Prostate gland (tissue), 2 donors: ENCODE data around the gene PATL2. TPM values are rescaled to one million over a fixed set of nuclear protein-coding genes. Genes with fewer than 3 reads are reported as not detected.
"Not testable (repeated sequence)": the region's sequence is repeated elsewhere in the genome, so short reads cannot be mapped to it uniquely, and the experiment has no call there.

Experiments
- DNase-seq: peaks from one replicate; pipeline ENCODE4 v3.0.0-alpha.2; 2019; ENCODE audit warnings: low spot score
- H3K27ac ChIP-seq, 2 donors: fragments of 200-600 bp; sonication (generic); 2 replicates each; pipeline ENCODE4 v1.5.1; 2017 to 2019
- H3K27me3 ChIP-seq: fragments of 200-600 bp; sonication (generic); replicated peaks from 2 replicates; pipeline ENCODE4 v1.5.1; 2019; ENCODE audit not compliant: insufficient read depth
- H3K36me3 ChIP-seq, 2 donors: fragments of 200-600 bp; sonication (generic); 1 replicate in 1 of 2; 2 replicates in 1 of 2; pipeline versions ENCODE4 v1.5.1 to v1.8.1; 2017 to 2019
- H3K4me1 ChIP-seq: fragments of 200-600 bp; sonication (generic); replicated peaks from 2 replicates; pipeline ENCODE4 v1.5.1; 2019
- H3K4me3 ChIP-seq, 2 donors: fragments of 200-600 bp; sonication (generic); 2 replicates each; pipeline ENCODE4 v1.5.1; 2017 to 2019
- H3K9me3 ChIP-seq: fragments of 200-600 bp; sonication (generic); 2 replicates; pipeline ENCODE4 v1.5.1; 2017
- POLR2A ChIP-seq: fragments of 450-650 bp; IDR thresholded peaks from one replicate; pipeline ENCODE4 v1.6.1; 2016; ENCODE audit warnings: antibody characterized with exemption, mild to moderate bottlenecking
- POLR2AphosphoS5 ChIP-seq: sonication (generic); formaldehyde crosslinking; IDR thresholded peaks from one replicate; pipeline ENCODE4 v1.6.1; 2017; ENCODE audit warnings: antibody characterized with exemption
- WGBS: methylation state at CpG from one replicate; pipeline ENCODE4 v1.1.5; 2018; 5-methylcytosine and 5-hydroxymethylcytosine counted together
- intact Hi-C: fragments of 100-400 bp; cut with DNase I; formaldehyde crosslinking; loops from one replicate; pipeline ENCODE4 v1.14.2; 2022
- total RNA-seq, 2 donors: library from RNA; depleted of rRNA; stranded (reverse); fragments of >200 nt; gene quantifications; one replicate each; pipeline ENCODE4 v1.1.0, GENCODE V29; 2016
- TF ChIP-seq, protein P1 (sequence below), 4 experiments: fragments of 200-600 bp in 2 of 4; fragments of 450-650 bp in 2 of 4; sonication (generic) in 2 of 4; IDR thresholded peaks; 1 replicate in 3 of 4; 2 replicates in 1 of 4; pipeline ENCODE4 v1.5.1; 2016 to 2019; ENCODE audit warnings: antibody characterized with exemption in 4 of 4, mild to moderate bottlenecking in 2 of 4, moderate library complexity in 2 of 4

The PATL2 gene
- total RNA-seq, 2 donors from 2014 or later: 0.77 to 1.2 TPM

DNA sequence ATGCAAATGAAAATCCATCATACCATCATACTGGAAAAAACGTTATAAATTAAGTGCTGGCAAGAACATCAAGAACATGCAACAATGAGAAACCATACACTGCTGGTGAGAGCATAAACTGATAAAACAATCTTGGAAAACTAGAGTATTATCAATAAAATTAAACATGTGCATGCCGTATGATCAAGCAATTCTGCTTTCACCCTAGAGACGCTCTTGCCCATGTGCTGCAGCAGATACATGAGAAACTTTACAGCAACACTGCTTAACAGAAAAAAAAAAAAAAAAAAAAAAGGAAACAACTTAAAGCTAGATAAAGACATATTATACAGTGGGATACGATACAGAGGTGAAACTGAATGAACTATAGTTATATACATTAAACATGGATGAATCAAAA lies 69.5 kb downstream of the PATL2 start:
- Histone ChIP-seq H3K4me3 (no peak overlapping the region), H3K36me3 (peaks cover 0 to 2% of the 10 kb centered on the region in 2 donors), H3K4me1 (no peaks in the 10 kb centered on the region), H3K27me3 (no peaks in the 10 kb centered on the region), H3K9me3 (no peaks in the 10 kb centered on the region), H3K27ac (no peak overlapping the region)
- intact Hi-C loops: no loop called here
- DNase-seq: no peak
- WGBS: 87% methylated on average over 4 of the region's 4 CpGs
- no peak for TF ChIP-seq POLR2AphosphoS5
- TF ChIP-seq, protein P1, sequence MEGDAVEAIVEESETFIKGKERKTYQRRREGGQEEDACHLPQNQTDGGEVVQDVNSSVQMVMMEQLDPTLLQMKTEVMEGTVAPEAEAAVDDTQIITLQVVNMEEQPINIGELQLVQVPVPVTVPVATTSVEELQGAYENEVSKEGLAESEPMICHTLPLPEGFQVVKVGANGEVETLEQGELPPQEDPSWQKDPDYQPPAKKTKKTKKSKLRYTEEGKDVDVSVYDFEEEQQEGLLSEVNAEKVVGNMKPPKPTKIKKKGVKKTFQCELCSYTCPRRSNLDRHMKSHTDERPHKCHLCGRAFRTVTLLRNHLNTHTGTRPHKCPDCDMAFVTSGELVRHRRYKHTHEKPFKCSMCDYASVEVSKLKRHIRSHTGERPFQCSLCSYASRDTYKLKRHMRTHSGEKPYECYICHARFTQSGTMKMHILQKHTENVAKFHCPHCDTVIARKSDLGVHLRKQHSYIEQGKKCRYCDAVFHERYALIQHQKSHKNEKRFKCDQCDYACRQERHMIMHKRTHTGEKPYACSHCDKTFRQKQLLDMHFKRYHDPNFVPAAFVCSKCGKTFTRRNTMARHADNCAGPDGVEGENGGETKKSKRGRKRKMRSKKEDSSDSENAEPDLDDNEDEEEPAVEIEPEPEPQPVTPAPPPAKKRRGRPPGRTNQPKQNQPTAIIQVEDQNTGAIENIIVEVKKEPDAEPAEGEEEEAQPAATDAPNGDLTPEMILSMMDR (IDR thresholded peaks at IDR 0.05): no peak
- TF ChIP-seq POLR2A: no peak

DNA sequence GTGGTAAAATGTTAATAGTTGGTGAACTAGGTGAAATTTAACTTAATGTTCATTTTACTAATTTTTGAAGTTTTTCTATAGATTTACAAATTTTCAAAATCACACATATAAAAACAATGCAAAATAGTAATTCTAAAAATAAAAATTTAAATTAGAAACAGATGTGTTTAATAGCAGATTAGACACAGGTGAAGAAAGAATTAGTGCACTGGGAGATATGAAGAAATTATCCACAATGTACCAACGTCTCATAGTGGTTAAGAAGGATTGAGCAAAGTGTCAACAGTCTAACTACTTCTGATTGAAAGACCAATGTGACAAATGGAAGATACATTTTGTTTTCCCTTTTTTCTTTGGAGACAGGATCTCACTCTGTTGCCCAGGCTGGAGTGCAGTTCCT lies 74.1 kb downstream of the PATL2 start:
- no peaks in the 10 kb centered on the region for H3K36me3 ChIP-seq
- H3K9me3 ChIP-seq: no peaks in the 10 kb centered on the region
- DNase-seq: no peak
- intact Hi-C loops: no loop called here
- H3K27me3 ChIP-seq: no peaks in the 10 kb centered on the region
- no peak overlapping the region for H3K4me3 ChIP-seq
- TF ChIP-seq POLR2A (no peak), POLR2AphosphoS5 (no peak)
- TF ChIP-seq, protein P1 (IDR thresholded peaks at IDR 0.05): no peak
- H3K27ac ChIP-seq: no peak overlapping the region
- WGBS: 91% methylated on average over 1 of the region's 1 CpG
- H3K4me1 ChIP-seq: no peaks in the 10 kb centered on the region

DNA sequence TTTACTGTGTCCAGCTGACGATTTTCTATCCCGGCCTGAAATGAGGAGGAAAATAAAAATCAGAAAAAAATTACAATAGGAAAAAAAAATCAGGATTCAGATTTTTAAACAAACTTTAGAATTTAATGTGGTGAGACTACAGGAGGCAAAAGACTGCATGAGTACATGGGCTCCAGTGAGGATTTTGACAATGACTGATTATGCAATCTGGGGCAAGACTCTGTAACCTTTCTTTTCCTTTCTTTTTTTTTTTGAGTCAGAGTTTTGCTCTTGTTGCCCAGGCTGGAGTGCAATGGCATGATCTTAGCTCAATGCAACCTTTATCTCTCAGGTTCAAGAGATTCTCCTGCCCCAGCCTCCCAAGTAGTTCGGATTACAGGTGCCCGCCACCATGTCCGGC lies 77.5 kb downstream of the PATL2 start:
- TF ChIP-seq, protein P1 (IDR thresholded peaks at IDR 0.05): no peak
- TF ChIP-seq POLR2AphosphoS5 (no peak), POLR2A (no peak)
- H3K36me3 ChIP-seq: no peaks in the 10 kb centered on the region

DNA sequence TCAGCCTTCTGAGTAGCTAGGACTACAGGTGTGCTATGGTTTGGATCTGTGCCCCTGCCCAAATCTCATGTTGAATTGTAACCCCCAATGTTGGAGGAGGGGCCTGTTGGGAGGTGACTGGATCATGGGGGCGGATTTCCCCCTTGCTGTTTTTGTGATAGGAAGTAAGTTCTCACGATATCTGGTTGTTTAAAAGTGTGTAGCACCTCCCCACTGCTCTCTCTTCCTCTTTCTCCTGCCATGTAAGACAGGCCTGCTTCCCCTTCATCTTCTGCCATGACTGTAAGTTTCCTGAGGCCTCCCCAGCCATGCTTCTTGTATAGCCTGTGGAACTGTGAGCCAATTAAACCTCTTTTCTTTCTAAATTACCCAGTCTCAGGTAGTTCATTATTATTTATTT lies 85.8 kb downstream of the PATL2 start:
- WGBS: 90% methylated on average over 2 of the region's 2 CpGs
- H3K36me3 ChIP-seq, H3K27ac ChIP-seq, H3K9me3 ChIP-seq, H3K27me3 ChIP-seq, DNase-seq, H3K4me3 ChIP-seq, H3K4me1 ChIP-seq, intact Hi-C loops: not testable (repeated sequence)

More for the DNA sequence above, 77.5 kb downstream of the PATL2 start:
- no peaks in the 10 kb centered on the region for H3K9me3 ChIP-seq
- no peak overlapping the region for H3K4me3 ChIP-seq
- intact Hi-C loops: no loop called here
- H3K27ac ChIP-seq: no peak overlapping the region
- H3K27me3 ChIP-seq: no peaks in the 10 kb centered on the region
- H3K4me1 ChIP-seq: no peaks in the 10 kb centered on the region
- DNase-seq: no peak
- 92% methylated on average over 5 of the region's 5 CpGs for WGBS

DNA sequence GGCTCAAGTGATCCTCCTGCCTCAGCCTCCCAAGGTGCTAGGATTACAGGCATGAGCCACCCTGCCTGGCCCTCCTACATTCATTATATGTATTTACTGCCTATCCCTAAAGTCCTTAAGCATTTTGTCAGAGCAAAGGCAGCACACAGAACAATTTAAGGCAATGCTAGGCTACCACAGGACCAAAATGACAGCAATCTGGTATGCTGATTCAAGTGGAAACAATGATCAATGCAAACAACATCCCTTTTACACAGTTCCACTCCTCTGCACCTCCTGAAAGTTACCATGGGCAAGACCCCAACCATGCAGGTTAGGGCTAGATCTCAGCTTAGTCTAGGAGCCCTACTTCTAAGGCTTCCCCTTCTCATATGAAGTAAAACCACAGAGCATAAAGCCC lies 87.9 kb downstream of the PATL2 start:
- no peak overlapping the region for H3K4me3 ChIP-seq
- no peak overlapping the region for H3K27ac ChIP-seq
- intact Hi-C loops: no loop called here
- no peak for DNase-seq
- H3K27me3 ChIP-seq: no peaks in the 10 kb centered on the region
- TF ChIP-seq, protein P1 (IDR thresholded peaks at IDR 0.05): no peak
- TF ChIP-seq POLR2AphosphoS5: no peak
- no peak for TF ChIP-seq POLR2A
- H3K36me3 ChIP-seq: peaks cover 0 to 9% of the 10 kb centered on the region in 2 donors
- no peaks in the 10 kb centered on the region for H3K4me1 ChIP-seq
- H3K9me3 ChIP-seq: no peaks in the 10 kb centered on the region
